Natural killer cell (primary cell): ENCODE results near the gene AIFM3. TPM values are rescaled to one million over a fixed set of nuclear protein-coding genes. Genes with fewer than 3 reads are reported as not detected.

ENCODE experiments used
- ATAC-seq, 3 donors: fragments of 150-1000 bp in 2 of 3; fragments of 200-7000 bp in 1 of 3; cut with Tn5 transposase; 1 replicate in 1 of 3; 2 replicates in 2 of 3; pipeline ENCODE4 v1.10.0; 2021; ENCODE audit warnings: mild to moderate bottlenecking in 2 of 3, moderate library complexity in 2 of 3
- DNase-seq, 2 donors: peaks; one replicate each; pipeline versions ENCODE4 v3.0.0 to v3.0.0-alpha.2; 2013 to 2021; ENCODE audit warnings: mixed read lengths in 1 of 2
- H3K27ac ChIP-seq: one replicate; pipeline ENCODE4 v1.5.1; 2013; ENCODE audit warnings: mild to moderate bottlenecking, low read length
- H3K27me3 ChIP-seq: one replicate; pipeline ENCODE4 v1.6.1; 2013; ENCODE audit warnings: low read length; ENCODE audit not compliant: control insufficient read depth, insufficient read depth
- H3K36me3 ChIP-seq: one replicate; pipeline ENCODE4 v1.6.1; 2013; ENCODE audit warnings: low read length; ENCODE audit not compliant: control insufficient read depth, insufficient read depth
- H3K4me1 ChIP-seq: one replicate; pipeline ENCODE4 v1.6.1; 2013; ENCODE audit warnings: low read length; ENCODE audit not compliant: control insufficient read depth, insufficient read depth
- H3K4me3 ChIP-seq: one replicate; pipeline ENCODE4 v1.5.1; 2013; ENCODE audit warnings: low read length
- H3K9me3 ChIP-seq: one replicate; pipeline ENCODE4 v1.6.1; 2013; ENCODE audit warnings: low read length; ENCODE audit not compliant: control insufficient read depth, insufficient read depth
- H3K27ac Mint-ChIP-seq, 2 donors: one replicate each; pipeline ENCODE4 v1.8.0; 2022; ENCODE audit warnings: mild to moderate bottlenecking in 2 of 2, mixed read lengths in 2 of 2, moderate library complexity in 1 of 2
- H3K27me3 Mint-ChIP-seq, 2 donors: one replicate each; pipeline ENCODE4 v1.8.0; 2022; ENCODE audit warnings: low read depth in 2 of 2, mixed read lengths in 2 of 2
- H3K36me3 Mint-ChIP-seq: one replicate; pipeline ENCODE4 v1.8.0; 2022; ENCODE audit warnings: mixed read lengths
- H3K4me1 Mint-ChIP-seq, 2 donors: one replicate each; pipeline ENCODE4 v1.8.0; 2022; ENCODE audit warnings: mixed read lengths in 2 of 2
- H3K4me3 Mint-ChIP-seq: one replicate; pipeline ENCODE4 v1.8.0; 2022; ENCODE audit warnings: mild to moderate bottlenecking, moderate library complexity, mixed read lengths
- H3K9me3 Mint-ChIP-seq, 2 donors: one replicate each; pipeline ENCODE4 v1.8.0; 2022; ENCODE audit warnings: mixed read lengths in 2 of 2
- CTCF ChIP-seq: fragments of 200-600 bp; IDR thresholded peaks from one replicate; pipeline ENCODE4 v1.8.0; 2022; ENCODE audit warnings: antibody characterized with exemption
- WGBS: methylation state at CpG from one replicate; pipeline ENCODE4 v1.1.7; 2013; ENCODE audit warnings: missing lambda C conversion rate; ENCODE audit not compliant: insufficient coverage; 5-methylcytosine and 5-hydroxymethylcytosine counted together
- intact Hi-C: fragments of 100-400 bp; cut with micrococcal nuclease; formaldehyde crosslinking; loops from one replicate; pipeline ENCODE4 v1.14.2; 2022
- total RNA-seq, 4 donors: library from RNA; stranded (reverse); fragments of 120-200 nt in 1 of 4; gene quantifications; one replicate each; pipeline versions ENCODE4 v1.2.3 to v1.2.4, GENCODE V29; 2013 to 2022

AIFM3 gene
- total RNA-seq, 3 donors from 2014 or later (not counting 1 experiment from before 2014, with no cell fraction given), result 1.5 to 2.3 (median 2.2) TPM

- H3K27me3 Mint-ChIP-seq, result peaks cover 6 to 10% of the 10 kb centered on the region in 2 donors
- H3K4me3 ChIP-seq, result no peak overlapping the region
- H3K27me3 ChIP-seq, result peaks cover 9% of the 10 kb centered on the region
- H3K36me3 Mint-ChIP-seq, result no peaks in the 10 kb centered on the region
- WGBS, result 11% methylated on average over 65 of the region's 65 CpGs
- H3K4me1 Mint-ChIP-seq, result peaks cover 5 to 11% of the 10 kb centered on the region in 2 donors
- peak in 2 of 3 donors; percentile 37 to 56 for ATAC-seq
- peak overlapping the region; percentile 68 for H3K4me3 Mint-ChIP-seq
- H3K27ac ChIP-seq, result no peak overlapping the region
- peak overlapping the region in 1 of 2 donors; percentile 60 for H3K27ac Mint-ChIP-seq
- no peaks in the 10 kb centered on the region for H3K9me3 Mint-ChIP-seq
- peaks cover 33% of the 10 kb centered on the region for H3K4me1 ChIP-seq
- no peaks in the 10 kb centered on the region for H3K36me3 ChIP-seq
- TF ChIP-seq CTCF, result no peak
- DNase-seq, result peak in 1 of 2 donors; percentile 34
- intact Hi-C loops, result no loop called here
- H3K9me3 ChIP-seq, result no peaks in the 10 kb centered on the region
Observed at GRCh38 chr22:20965104-20965887, 1.8 kb upstream of the AIFM3 start.

GRCh38 chr22:20965888-20966855 is 883 bp upstream of the AIFM3 start:
- Mint-ChIP-seq H3K36me3 (no peaks in the 10 kb centered on the region), H3K9me3 (no peaks in the 10 kb centered on the region), H3K27ac (no peak overlapping the region), H3K4me1 (peaks cover 5 to 11% of the 10 kb centered on the region in 2 donors), H3K4me3 (peak overlapping the region; percentile 60), H3K27me3 (peaks cover 6 to 10% of the 10 kb centered on the region in 2 donors)
- WGBS, result 80% methylated on average over 13 of the region's 13 CpGs
- intact Hi-C loops, result no loop called here
- no peak for TF ChIP-seq CTCF
- Histone ChIP-seq H3K4me3 (no peak overlapping the region), H3K27me3 (peaks cover 9% of the 10 kb centered on the region), H3K4me1 (peaks cover 33% of the 10 kb centered on the region), H3K36me3 (no peaks in the 10 kb centered on the region), H3K9me3 (no peaks in the 10 kb centered on the region), H3K27ac (no peak overlapping the region)
- DNase-seq (no peak), ATAC-seq (no peak)

- WGBS, result 83% methylated on average over 16 of the region's 19 CpGs
- Histone ChIP-seq H3K27ac (no peak overlapping the region), H3K4me3 (no peak overlapping the region), H3K27me3 (peaks cover 9% of the 10 kb centered on the region), H3K9me3 (no peaks in the 10 kb centered on the region), H3K36me3 (no peaks in the 10 kb centered on the region), H3K4me1 (peaks cover 38% of the 10 kb centered on the region)
- Mint-ChIP-seq H3K4me1 (peaks cover 5% of the 10 kb centered on the region in 2 donors), H3K27ac (no peak overlapping the region), H3K27me3 (peaks cover 6 to 10% of the 10 kb centered on the region in 2 donors), H3K36me3 (no peaks in the 10 kb centered on the region), H3K4me3 (no peak overlapping the region), H3K9me3 (no peaks in the 10 kb centered on the region)
- no peak for DNase-seq
- no peak for TF ChIP-seq CTCF
- ATAC-seq, result no peak
- intact Hi-C loops, result no loop called here
Observed at GRCh38 chr22:20967697-20968211, 699 bp downstream of the AIFM3 start.
